D341Med (cell line): Measurements from ENCODE around the gene PFKP.
A peak's percentile ranks its signal among the peaks of the same experiment; 100 is the strongest.

Experiments
- DNase-seq: peaks from one replicate; pipeline ENCODE4 v3.0.0; 2012; ENCODE audit warnings: low spot score

The PFKP gene

GRCh38 chr10:3067118-3067858 is at the start of gene PFKP:
Gene PFKP, plus strand, starts transcription at chr10:3067548. Its CDS starts 48 bp downstream, at chr10:3067596.
- peak; percentile 84 for DNase-seq

GRCh38 chr10:3018247-3018646 is 49.1 kb upstream of the PFKP start:
- no peak for DNase-seq

- DNase-seq, result no peak
Observed at GRCh38 chr10:3020311-3020710, 47.0 kb upstream of the PFKP start.

- no peak for DNase-seq
Observed at GRCh38 chr10:3020881-3021280, 46.5 kb upstream of the PFKP start.

GRCh38 chr10:3022027-3022426 is 45.3 kb upstream of the PFKP start:
- no peak for DNase-seq

GRCh38 chr10:3023892-3024291 is 43.5 kb upstream of the PFKP start:
- DNase-seq, result no peak

- DNase-seq, result no peak
Observed at GRCh38 chr10:3025026-3025683, 42.2 kb upstream of the PFKP start.

- no peak for DNase-seq
Observed at GRCh38 chr10:3027866-3028265, 39.5 kb upstream of the PFKP start.

GRCh38 chr10:3028441-3028840 is 38.9 kb upstream of the PFKP start:
- DNase-seq, result no peak

GRCh38 chr10:3030765-3031164 is 36.6 kb upstream of the PFKP start:
- DNase-seq, result no peak

GRCh38 chr10:3031490-3031889 is 35.9 kb upstream of the PFKP start:
- no peak for DNase-seq

GRCh38 chr10:3033925-3034324 is 33.4 kb upstream of the PFKP start:
- no peak for DNase-seq

- no peak for DNase-seq
Observed at GRCh38 chr10:3034616-3035015, 32.7 kb upstream of the PFKP start.

- DNase-seq, result no peak
Observed at GRCh38 chr10:3036155-3037021, 31.0 kb upstream of the PFKP start.

GRCh38 chr10:3037182-3037581 is 30.2 kb upstream of the PFKP start:
- no peak for DNase-seq

GRCh38 chr10:3040069-3040468 is 27.3 kb upstream of the PFKP start:
- no peak for DNase-seq

- DNase-seq, result no peak
Observed at GRCh38 chr10:3042589-3042988, 24.8 kb upstream of the PFKP start.

- DNase-seq, result peak; percentile 78
Observed at GRCh38 chr10:3043512-3044368, 23.6 kb upstream of the PFKP start.

- no peak for DNase-seq
Observed at GRCh38 chr10:3045471-3046209, 21.7 kb upstream of the PFKP start.

- no peak for DNase-seq
Observed at GRCh38 chr10:3046210-3046779, 21.1 kb upstream of the PFKP start.
